ENCODE measurements around the gene HYI.
"Not testable (repeated sequence)": the region's sequence is repeated elsewhere in the genome, so short reads cannot be mapped to it uniquely, and the experiment has no call there.

The HYI gene

DNA sequence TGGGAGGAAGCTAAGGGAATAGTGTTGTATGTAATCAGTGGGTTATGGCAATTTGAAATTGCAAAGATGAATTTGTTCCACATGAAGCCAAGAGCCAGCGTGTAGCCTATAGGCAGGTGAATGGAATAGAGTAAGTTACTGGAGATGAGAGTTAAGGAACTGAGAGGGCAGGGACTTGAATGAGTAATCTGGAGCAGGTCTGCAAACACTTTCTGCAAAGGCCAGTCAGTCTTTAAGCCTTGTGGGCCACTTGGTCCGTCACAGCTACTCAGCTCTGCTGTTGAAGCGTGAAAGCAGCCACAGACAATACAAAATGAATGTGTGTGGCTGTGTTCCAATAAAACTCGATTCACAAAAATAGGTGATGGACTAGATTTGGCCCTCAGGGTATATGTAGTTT, 34.9 kb downstream of the HYI start:
- H3K4ac ChIP-seq (ENCODE audit: low read length), result no peak overlapping the region
- no peak overlapping the region for H2AK5ac ChIP-seq (ENCODE audit: low read depth, low read length)
- no peaks in the 10 kb centered on the region for H3K27me3 ChIP-seq (ENCODE audit: control insufficient read depth in 3 of 3, insufficient read depth in 3 of 3, low read depth in 1 of 3, low read length in 3 of 3)
- no peak overlapping the region for H2BK5ac ChIP-seq (ENCODE audit: low read length)
- no peak overlapping the region for H4K91ac ChIP-seq (ENCODE audit: low read depth, low read length, poor library complexity)
- no peak overlapping the region for H3K4me2 ChIP-seq (ENCODE audit: insufficient read depth, low read length, poor library complexity, severe bottlenecking)
- H3K14ac ChIP-seq (ENCODE audit: low read length), result no peak overlapping the region
- no peak overlapping the region for H2BK120ac ChIP-seq (ENCODE audit: low read depth, low read length)
- no peak for DNase-seq (ENCODE audit: low spot score)
- no peaks in the 10 kb centered on the region for H3K4me1 ChIP-seq (ENCODE audit: control insufficient read depth in 2 of 2, insufficient read depth in 1 of 2, low read depth in 1 of 2, low read length in 2 of 2)
- no peak overlapping the region for H3K4me3 ChIP-seq (ENCODE audit: low read length in 2 of 2)
- H3K23ac ChIP-seq (ENCODE audit: low read depth, low read length, poor library complexity), result no peak overlapping the region
- peaks cover 42 to 84% of the 10 kb centered on the region in 2 donors for H3K36me3 ChIP-seq (replicated peaks in 1 of 2; ENCODE audit: control insufficient read depth in 2 of 2, insufficient read depth in 2 of 2, low read length in 2 of 2)
- no peaks in the 10 kb centered on the region for H3K9me3 ChIP-seq (replicated peaks in 1 of 2; ENCODE audit: control insufficient read depth in 2 of 2, insufficient read depth in 1 of 2, low read depth in 1 of 2, low read length in 2 of 2)
- H4K8ac ChIP-seq (ENCODE audit: low read depth, low read length), result no peak overlapping the region
- no peak overlapping the region for H3K18ac ChIP-seq (ENCODE audit: low read length)
- no peak overlapping the region for H2BK12ac ChIP-seq (ENCODE audit: low read length)
- H2BK15ac ChIP-seq (ENCODE audit: low read length), result no peak overlapping the region
- no peaks in the 10 kb centered on the region for H3K79me1 ChIP-seq (ENCODE audit: low read depth, low read length)
- no peak overlapping the region for H3K9ac ChIP-seq (ENCODE audit: low read depth, low read length, poor library complexity)
- H3K27ac ChIP-seq (replicated peaks; ENCODE audit: low read length), result no peak overlapping the region
- no peak overlapping the region for H2AFZ ChIP-seq (ENCODE audit: low read length)
- no CpG with 5 or more reads among the region's 4 CpGs for WGBS, 2 donors (ENCODE audit: extremely low coverage in 2 of 2, insufficient read length in 2 of 2, insufficient replicate concordance in 1 of 2)

DNA sequence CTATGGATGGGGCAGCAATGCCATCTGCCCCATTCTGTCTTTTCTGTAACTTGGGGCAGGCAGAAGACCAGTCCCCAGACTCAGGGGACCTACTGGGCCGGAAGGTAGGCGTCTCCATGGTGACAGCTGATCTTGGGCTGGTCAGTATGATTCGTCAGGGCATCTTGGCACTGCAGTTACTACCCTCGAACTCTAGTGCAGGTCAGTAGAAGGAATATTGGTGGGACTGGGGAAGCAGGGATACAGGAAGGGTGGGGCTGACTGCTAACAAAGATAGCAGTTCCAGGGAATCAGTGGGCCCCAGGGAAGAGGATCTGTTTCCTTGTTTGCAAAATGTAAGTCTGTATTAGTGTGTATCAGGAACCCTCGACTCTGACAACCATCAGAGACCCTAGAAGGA, 37.8 kb downstream of the HYI start:
- Histone ChIP-seq H3K18ac (ENCODE audit: low read length) (no peak overlapping the region), H4K91ac (ENCODE audit: low read depth, low read length, poor library complexity) (no peak overlapping the region), H3K4me2 (ENCODE audit: insufficient read depth, low read length, poor library complexity, severe bottlenecking) (no peak overlapping the region), H3K14ac (ENCODE audit: low read length) (no peak overlapping the region), H3K36me3 (replicated peaks in 1 of 2; ENCODE audit: control insufficient read depth in 2 of 2, insufficient read depth in 2 of 2, low read length in 2 of 2) (peaks cover 21 to 65% of the 10 kb centered on the region in 2 donors), H3K4ac (ENCODE audit: low read length) (no peak overlapping the region), H3K27ac (replicated peaks; ENCODE audit: low read length) (no peak overlapping the region), H2BK12ac (ENCODE audit: low read length) (no peak overlapping the region), H3K9me3 (replicated peaks in 1 of 2; ENCODE audit: control insufficient read depth in 2 of 2, insufficient read depth in 1 of 2, low read depth in 1 of 2, low read length in 2 of 2) (no peaks in the 10 kb centered on the region), H2BK5ac (ENCODE audit: low read length) (no peak overlapping the region), H2BK120ac (ENCODE audit: low read depth, low read length) (no peak overlapping the region), H2AK5ac (ENCODE audit: low read depth, low read length) (no peak overlapping the region), H3K23ac (ENCODE audit: low read depth, low read length, poor library complexity) (no peak overlapping the region), H3K79me1 (ENCODE audit: low read depth, low read length) (no peaks in the 10 kb centered on the region), H3K4me1 (ENCODE audit: control insufficient read depth in 2 of 2, insufficient read depth in 1 of 2, low read depth in 1 of 2, low read length in 2 of 2) (no peaks in the 10 kb centered on the region), H2BK15ac (ENCODE audit: low read length) (no peak overlapping the region), H3K9ac (ENCODE audit: low read depth, low read length, poor library complexity) (no peak overlapping the region), H4K8ac (ENCODE audit: low read depth, low read length) (no peak overlapping the region), H3K27me3 (ENCODE audit: control insufficient read depth in 3 of 3, insufficient read depth in 3 of 3, low read depth in 1 of 3, low read length in 3 of 3) (no peaks in the 10 kb centered on the region), H2AFZ (ENCODE audit: low read length) (no peak overlapping the region), H3K4me3 (ENCODE audit: low read length in 2 of 2) (no peak overlapping the region)
- WGBS, 2 donors (ENCODE audit: extremely low coverage in 2 of 2, insufficient read length in 2 of 2, insufficient replicate concordance in 1 of 2), result no CpG with 5 or more reads among the region's 5 CpGs
- DNase-seq (ENCODE audit: low spot score), result no peak

DNA sequence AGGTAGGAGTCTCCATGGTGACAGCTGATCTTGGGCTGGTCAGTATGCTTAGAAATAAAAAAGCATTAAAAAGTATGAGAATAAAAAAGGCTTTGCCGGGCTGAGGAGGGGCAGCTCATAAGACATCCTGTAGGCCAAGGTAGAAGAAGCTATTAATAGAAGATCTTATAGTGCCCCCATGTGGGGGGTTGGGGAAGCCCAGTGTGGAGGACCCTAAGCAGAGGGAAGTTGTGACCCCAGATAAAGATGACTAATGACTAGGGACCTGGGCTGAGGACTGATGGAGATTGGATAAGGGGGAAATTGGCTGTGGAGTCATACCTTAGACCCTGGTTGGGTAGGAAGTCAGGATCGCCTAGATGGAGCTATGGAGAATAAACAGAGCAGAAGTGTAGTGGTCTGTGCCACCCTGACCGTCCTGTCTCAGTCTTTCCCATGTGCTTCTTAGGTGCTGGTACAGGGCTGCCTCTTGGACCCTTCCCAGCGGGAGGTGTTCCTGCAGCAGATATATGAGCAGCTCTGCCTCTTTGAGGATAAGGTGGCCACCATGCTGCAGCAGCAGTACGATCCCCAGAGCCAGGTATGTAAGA, 39.0 kb downstream of the HYI start:
- Histone ChIP-seq H3K4me2 (ENCODE audit: insufficient read depth, low read length, poor library complexity, severe bottlenecking) (no peak overlapping the region), H3K18ac (ENCODE audit: low read length) (no peak overlapping the region), H2BK120ac (ENCODE audit: low read depth, low read length) (no peak overlapping the region), H2BK5ac (ENCODE audit: low read length) (no peak overlapping the region), H2AFZ (ENCODE audit: low read length) (no peak overlapping the region), H3K23ac (ENCODE audit: low read depth, low read length, poor library complexity) (no peak overlapping the region), H3K27ac (replicated peaks; ENCODE audit: low read length) (no peak overlapping the region), H2AK5ac (ENCODE audit: low read depth, low read length) (no peak overlapping the region), H3K9ac (ENCODE audit: low read depth, low read length, poor library complexity) (no peak overlapping the region), H3K4me1 (ENCODE audit: control insufficient read depth in 2 of 2, insufficient read depth in 1 of 2, low read depth in 1 of 2, low read length in 2 of 2) (no peaks in the 10 kb centered on the region), H2BK12ac (ENCODE audit: low read length) (no peak overlapping the region), H3K14ac (ENCODE audit: low read length) (no peak overlapping the region), H3K27me3 (ENCODE audit: control insufficient read depth in 3 of 3, insufficient read depth in 3 of 3, low read depth in 1 of 3, low read length in 3 of 3) (no peaks in the 10 kb centered on the region), H4K91ac (ENCODE audit: low read depth, low read length, poor library complexity) (no peak overlapping the region), H3K9me3 (replicated peaks in 1 of 2; ENCODE audit: control insufficient read depth in 2 of 2, insufficient read depth in 1 of 2, low read depth in 1 of 2, low read length in 2 of 2) (no peaks in the 10 kb centered on the region), H3K4ac (ENCODE audit: low read length) (no peak overlapping the region), H3K36me3 (replicated peaks in 1 of 2; ENCODE audit: control insufficient read depth in 2 of 2, insufficient read depth in 2 of 2, low read length in 2 of 2) (peaks cover 12 to 54% of the 10 kb centered on the region in 2 donors), H3K4me3 (ENCODE audit: low read length in 2 of 2) (peak overlapping the region in 1 of 2 donors; percentile 27), H2BK15ac (ENCODE audit: low read length) (no peak overlapping the region), H4K8ac (ENCODE audit: low read depth, low read length) (no peak overlapping the region), H3K79me1 (ENCODE audit: low read depth, low read length) (no peaks in the 10 kb centered on the region)
- WGBS, 2 donors (ENCODE audit: extremely low coverage in 2 of 2, insufficient read length in 2 of 2, insufficient replicate concordance in 1 of 2), result no CpG with 5 or more reads among the region's 5 CpGs
- DNase-seq (ENCODE audit: low spot score), result peak; percentile 62

DNA sequence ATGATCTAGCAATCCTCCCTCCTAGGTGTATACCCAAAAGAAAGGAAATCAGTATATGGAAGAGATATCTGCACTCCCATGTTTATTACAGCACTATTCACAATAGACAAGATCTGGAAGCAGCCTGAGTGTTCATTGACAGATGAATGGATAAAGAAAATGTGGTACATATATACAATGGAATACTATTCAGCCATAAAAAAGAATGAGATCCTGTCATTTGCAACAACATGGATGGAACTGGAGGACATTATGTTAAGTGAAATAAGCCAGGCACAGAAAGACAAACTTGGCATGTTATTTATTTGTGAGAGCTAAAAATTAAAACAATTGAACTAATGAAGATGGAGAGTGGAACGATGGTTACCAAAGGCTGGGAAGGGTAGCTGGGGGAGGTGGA, 40.3 kb downstream of the HYI start:
- H3K27ac ChIP-seq (replicated peaks; ENCODE audit: low read length); H4K8ac ChIP-seq (ENCODE audit: low read depth, low read length); H3K27me3 ChIP-seq (ENCODE audit: control insufficient read depth in 3 of 3, insufficient read depth in 3 of 3, low read depth in 1 of 3, low read length in 3 of 3); H2BK15ac ChIP-seq (ENCODE audit: low read length); H3K9ac ChIP-seq (ENCODE audit: low read depth, low read length, poor library complexity); H2AFZ ChIP-seq (ENCODE audit: low read length); H3K4me1 ChIP-seq (ENCODE audit: control insufficient read depth in 2 of 2, insufficient read depth in 1 of 2, low read depth in 1 of 2, low read length in 2 of 2); H2BK5ac ChIP-seq (ENCODE audit: low read length); H3K23ac ChIP-seq (ENCODE audit: low read depth, low read length, poor library complexity); H2BK120ac ChIP-seq (ENCODE audit: low read depth, low read length); H3K18ac ChIP-seq (ENCODE audit: low read length); H3K79me1 ChIP-seq (ENCODE audit: low read depth, low read length); H3K4ac ChIP-seq (ENCODE audit: low read length); H2BK12ac ChIP-seq (ENCODE audit: low read length); H3K9me3 ChIP-seq (replicated peaks in 1 of 2; ENCODE audit: control insufficient read depth in 2 of 2, insufficient read depth in 1 of 2, low read depth in 1 of 2, low read length in 2 of 2); H2AK5ac ChIP-seq (ENCODE audit: low read depth, low read length); H3K14ac ChIP-seq (ENCODE audit: low read length); DNase-seq (ENCODE audit: low spot score); H3K4me3 ChIP-seq (ENCODE audit: low read length in 2 of 2); H4K91ac ChIP-seq (ENCODE audit: low read depth, low read length, poor library complexity); H3K4me2 ChIP-seq (ENCODE audit: insufficient read depth, low read length, poor library complexity, severe bottlenecking): not testable (repeated sequence)
- WGBS, 2 donors (ENCODE audit: extremely low coverage in 2 of 2, insufficient read length in 2 of 2, insufficient replicate concordance in 1 of 2), result no CpG with 5 or more reads among the region's 1 CpG
- H3K36me3 ChIP-seq (replicated peaks in 1 of 2; ENCODE audit: control insufficient read depth in 2 of 2, insufficient read depth in 2 of 2, low read length in 2 of 2), result peaks cover 5 to 52% of the 10 kb centered on the region in 2 donors

Measured in neuronal stem cell (in vitro differentiated cells).